ENCODE data around the gene MOGAT1. TPM values are rescaled to one million over a fixed set of nuclear protein-coding genes. Genes with fewer than 3 reads are reported as not detected.

Gene MOGAT1
- not detected for polyA plus RNA-seq (2013, experiment 1 of 2)
- not detected for polyA plus RNA-seq (2013, experiment 2 of 2)

DNA sequence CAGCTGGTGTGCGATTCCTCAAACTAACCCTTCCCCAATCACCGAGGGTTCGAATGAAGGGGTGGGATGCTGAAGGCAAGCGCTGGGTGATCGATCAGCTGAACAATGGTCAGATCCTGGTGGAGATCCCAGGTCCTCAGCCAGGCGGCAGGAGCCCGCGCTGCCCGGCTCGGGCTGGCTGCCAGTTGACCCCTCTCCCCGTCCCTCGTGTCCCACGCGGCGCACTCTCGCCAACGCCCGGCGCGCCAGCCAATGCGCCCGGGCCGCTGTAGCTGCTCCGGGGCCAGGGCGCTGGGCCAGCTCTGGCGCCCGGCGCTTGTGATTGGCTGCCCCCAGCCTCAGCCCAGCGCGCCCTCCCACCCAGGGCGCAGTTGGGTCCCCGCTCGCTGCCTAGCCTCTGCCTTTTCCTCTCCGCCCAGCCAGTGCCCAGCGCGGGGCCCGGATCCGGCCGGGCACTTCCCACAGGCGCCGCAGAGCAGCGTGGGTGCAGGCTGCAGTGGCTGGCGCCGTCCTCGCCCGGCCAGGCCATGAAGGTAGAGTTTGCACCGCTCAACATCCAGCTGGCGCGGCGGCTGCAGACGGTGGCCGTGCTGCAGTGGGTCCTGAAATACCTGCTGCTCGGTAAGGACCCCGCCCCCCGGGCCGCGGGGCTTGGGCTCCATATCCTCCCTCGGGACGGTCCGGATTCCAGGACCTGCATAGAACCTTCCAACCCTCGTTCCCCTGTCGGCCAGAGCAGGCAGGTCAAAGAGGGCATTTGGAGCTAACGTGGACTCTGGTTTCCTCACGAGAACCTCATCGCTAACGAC is at the start of gene MOGAT1:
Gene MOGAT1 (plus strand): TSS at position 400 of the 809 bp plus-strand sequence. CDS start 128 bp downstream, at position 528.
- peak within 1 kb of the TSS; percentile 43 for H3K4me3 ChIP-seq (ENCODE audit: extremely low read depth, insufficient read depth, low read length, poor library complexity, severe bottlenecking)
- WGBS, 2 experiments (ENCODE audit: insufficient coverage in 2 of 2): 4 to 6% methylated on average over 58 to 65 of the region's 66 CpGs
- H3K9me3 ChIP-seq (ENCODE audit: control insufficient read depth, low read length): no peaks in the 10 kb centered on the region
- H3K36me3 ChIP-seq (ENCODE audit: control insufficient read depth, insufficient read depth, low read length): no peaks in the 10 kb centered on the region
- H3K27ac ChIP-seq (ENCODE audit: low read depth, low read length, severe bottlenecking): no peak within 1 kb of the TSS
- H3K4me1 ChIP-seq (ENCODE audit: control insufficient read depth, insufficient read depth, low read length, poor library complexity, severe bottlenecking): no peaks in the 10 kb centered on the region

GRCh38 chr2:222621893-222622292 is 49.6 kb upstream of the MOGAT1 start:
- Histone ChIP-seq H3K4me3 (ENCODE audit: extremely low read depth, insufficient read depth, low read length, poor library complexity, severe bottlenecking) (no peak overlapping the region), H3K27ac (ENCODE audit: low read depth, low read length, severe bottlenecking) (no peak overlapping the region), H3K36me3 (ENCODE audit: control insufficient read depth, insufficient read depth, low read length) (peaks cover 41% of the 10 kb centered on the region), H3K9me3 (ENCODE audit: control insufficient read depth, low read length) (no peaks in the 10 kb centered on the region), H3K4me1 (ENCODE audit: control insufficient read depth, insufficient read depth, low read length, poor library complexity, severe bottlenecking) (no peaks in the 10 kb centered on the region)
- WGBS, 2 experiments (ENCODE audit: insufficient coverage in 2 of 2): 95 to 100% methylated on average over 2 of the region's 4 CpGs

- Histone ChIP-seq H3K4me3 (ENCODE audit: extremely low read depth, insufficient read depth, low read length, poor library complexity, severe bottlenecking) (no peak overlapping the region), H3K27ac (ENCODE audit: low read depth, low read length, severe bottlenecking) (no peak overlapping the region), H3K9me3 (ENCODE audit: control insufficient read depth, low read length) (no peaks in the 10 kb centered on the region), H3K4me1 (ENCODE audit: control insufficient read depth, insufficient read depth, low read length, poor library complexity, severe bottlenecking) (no peaks in the 10 kb centered on the region), H3K36me3 (ENCODE audit: control insufficient read depth, insufficient read depth, low read length) (peaks cover 48% of the 10 kb centered on the region)
- WGBS, 2 experiments (ENCODE audit: insufficient coverage in 2 of 2): no CpG with 5 or more reads among the region's 2 CpGs
Observed at GRCh38 chr2:222622910-222623309, 48.5 kb upstream of the MOGAT1 start.

GRCh38 chr2:222623756-222624309 is 47.6 kb upstream of the MOGAT1 start:
- H3K4me1 ChIP-seq (ENCODE audit: control insufficient read depth, insufficient read depth, low read length, poor library complexity, severe bottlenecking): no peaks in the 10 kb centered on the region
- H3K4me3 ChIP-seq (ENCODE audit: extremely low read depth, insufficient read depth, low read length, poor library complexity, severe bottlenecking): no peak overlapping the region
- no peak overlapping the region for H3K27ac ChIP-seq (ENCODE audit: low read depth, low read length, severe bottlenecking)
- no peaks in the 10 kb centered on the region for H3K9me3 ChIP-seq (ENCODE audit: control insufficient read depth, low read length)
- WGBS, 2 experiments (ENCODE audit: insufficient coverage in 2 of 2): 82 to 92% methylated on average over 2 of the region's 6 CpGs
- H3K36me3 ChIP-seq (ENCODE audit: control insufficient read depth, insufficient read depth, low read length): peaks cover 54% of the 10 kb centered on the region

DNA sequence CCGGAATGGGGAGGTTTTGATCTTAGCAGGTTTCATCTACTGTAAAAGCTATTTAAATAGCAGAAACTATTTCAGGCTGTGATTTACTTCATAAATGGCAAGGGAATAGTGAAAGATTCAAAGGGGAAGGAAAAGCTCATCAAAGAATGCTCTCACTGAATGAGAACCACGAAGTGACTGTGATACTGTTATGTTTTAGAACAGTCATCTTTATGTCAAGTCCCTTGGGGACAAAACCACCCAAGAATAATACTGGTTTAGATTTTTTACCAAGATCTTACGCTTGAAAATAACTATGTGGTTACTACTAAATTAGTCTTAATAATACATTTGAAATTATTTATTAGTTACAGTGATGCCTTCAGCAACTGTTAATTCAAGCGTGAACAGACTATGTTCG is 43.7 kb upstream of the MOGAT1 start:
- Histone ChIP-seq H3K4me1 (ENCODE audit: control insufficient read depth, insufficient read depth, low read length, poor library complexity, severe bottlenecking) (no peaks in the 10 kb centered on the region), H3K36me3 (ENCODE audit: control insufficient read depth, insufficient read depth, low read length) (peaks cover 70% of the 10 kb centered on the region), H3K9me3 (ENCODE audit: control insufficient read depth, low read length) (no peaks in the 10 kb centered on the region), H3K27ac (ENCODE audit: low read depth, low read length, severe bottlenecking) (no peak overlapping the region), H3K4me3 (ENCODE audit: extremely low read depth, insufficient read depth, low read length, poor library complexity, severe bottlenecking) (no peak overlapping the region)
- WGBS, 2 experiments (ENCODE audit: insufficient coverage in 2 of 2): 100% methylated on average over 1 of the region's 5 CpGs; no CpG with 5 or more reads in 1 of the 2 experiments

DNA sequence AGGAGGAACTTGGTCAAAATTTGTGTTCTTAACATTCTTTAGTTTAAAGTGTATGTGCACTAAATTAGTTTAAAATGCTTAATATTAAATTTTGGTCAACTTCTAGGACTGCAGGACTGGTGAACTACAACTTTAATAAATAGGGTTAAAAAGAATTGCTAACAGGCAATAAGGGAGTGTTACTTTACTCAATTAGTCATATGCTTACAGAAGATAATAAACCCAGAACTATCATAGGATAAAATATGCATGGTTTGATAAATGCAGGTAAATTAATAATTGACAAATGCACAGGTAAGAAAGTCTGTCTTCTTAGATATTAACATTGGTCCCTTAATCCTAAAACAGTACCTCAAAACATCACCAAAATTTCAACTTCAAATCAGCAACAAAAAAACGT is 36.2 kb upstream of the MOGAT1 start:
- no peak overlapping the region for H3K27ac ChIP-seq (ENCODE audit: low read depth, low read length, severe bottlenecking)
- no peaks in the 10 kb centered on the region for H3K4me1 ChIP-seq (ENCODE audit: control insufficient read depth, insufficient read depth, low read length, poor library complexity, severe bottlenecking)
- H3K9me3 ChIP-seq (ENCODE audit: control insufficient read depth, low read length): no peaks in the 10 kb centered on the region
- no peak overlapping the region for H3K4me3 ChIP-seq (ENCODE audit: extremely low read depth, insufficient read depth, low read length, poor library complexity, severe bottlenecking)
- peaks cover 72% of the 10 kb centered on the region for H3K36me3 ChIP-seq (ENCODE audit: control insufficient read depth, insufficient read depth, low read length)
- WGBS, 2 experiments (ENCODE audit: insufficient coverage in 2 of 2): 80 to 83% methylated on average over 1 of the region's 1 CpG

- Histone ChIP-seq H3K4me3 (ENCODE audit: extremely low read depth, insufficient read depth, low read length, poor library complexity, severe bottlenecking) (no peak overlapping the region), H3K36me3 (ENCODE audit: control insufficient read depth, insufficient read depth, low read length) (peaks cover 71% of the 10 kb centered on the region), H3K9me3 (ENCODE audit: control insufficient read depth, low read length) (no peaks in the 10 kb centered on the region), H3K27ac (ENCODE audit: low read depth, low read length, severe bottlenecking) (no peak overlapping the region), H3K4me1 (ENCODE audit: control insufficient read depth, insufficient read depth, low read length, poor library complexity, severe bottlenecking) (no peaks in the 10 kb centered on the region)
- 80 to 100% methylated on average over 1 of the region's 1 CpG for WGBS, 2 experiments (ENCODE audit: insufficient coverage in 2 of 2)
Observed at GRCh38 chr2:222637067-222637466, 34.4 kb upstream of the MOGAT1 start.

- no peak overlapping the region for H3K4me3 ChIP-seq (ENCODE audit: extremely low read depth, insufficient read depth, low read length, poor library complexity, severe bottlenecking)
- 88% methylated on average over 1 to 2 of the region's 2 CpGs for WGBS, 2 experiments (ENCODE audit: insufficient coverage in 2 of 2)
- H3K9me3 ChIP-seq (ENCODE audit: control insufficient read depth, low read length): no peaks in the 10 kb centered on the region
- peaks cover 71% of the 10 kb centered on the region for H3K36me3 ChIP-seq (ENCODE audit: control insufficient read depth, insufficient read depth, low read length)
- no peaks in the 10 kb centered on the region for H3K4me1 ChIP-seq (ENCODE audit: control insufficient read depth, insufficient read depth, low read length, poor library complexity, severe bottlenecking)
- H3K27ac ChIP-seq (ENCODE audit: low read depth, low read length, severe bottlenecking): no peak overlapping the region
Observed at GRCh38 chr2:222641336-222641735, 30.1 kb upstream of the MOGAT1 start.

DNA sequence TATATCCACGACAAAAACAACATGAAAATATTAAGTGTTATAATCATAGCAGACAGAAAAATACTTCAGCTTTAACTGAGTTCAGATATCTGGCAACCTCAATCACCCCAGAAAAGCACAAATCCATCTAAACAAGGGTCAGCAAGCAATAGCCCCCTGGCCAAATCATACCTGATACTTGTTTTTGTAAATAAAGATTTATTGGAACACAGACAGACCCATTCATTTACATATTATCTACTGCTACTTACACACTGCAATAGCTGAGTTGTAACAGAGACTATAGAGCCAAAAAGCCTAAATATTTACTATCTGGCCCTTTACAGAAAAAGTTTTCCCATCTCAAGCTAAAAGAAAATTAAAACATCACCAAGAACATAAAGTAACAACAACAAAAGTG is 28.3 kb upstream of the MOGAT1 start:
- Histone ChIP-seq H3K4me3 (ENCODE audit: extremely low read depth, insufficient read depth, low read length, poor library complexity, severe bottlenecking) (no peak overlapping the region), H3K9me3 (ENCODE audit: control insufficient read depth, low read length) (no peaks in the 10 kb centered on the region), H3K36me3 (ENCODE audit: control insufficient read depth, insufficient read depth, low read length) (peaks cover 67% of the 10 kb centered on the region), H3K27ac (ENCODE audit: low read depth, low read length, severe bottlenecking) (no peak overlapping the region), H3K4me1 (ENCODE audit: control insufficient read depth, insufficient read depth, low read length, poor library complexity, severe bottlenecking) (no peaks in the 10 kb centered on the region)
- no CpG with 5 or more reads among the region's 1 CpG for WGBS, 2 experiments (ENCODE audit: insufficient coverage in 2 of 2)

GRCh38 chr2:222646008-222646407 is 25.4 kb upstream of the MOGAT1 start:
- Histone ChIP-seq H3K27ac (ENCODE audit: low read depth, low read length, severe bottlenecking) (no peak overlapping the region), H3K36me3 (ENCODE audit: control insufficient read depth, insufficient read depth, low read length) (peaks cover 51% of the 10 kb centered on the region), H3K4me3 (ENCODE audit: extremely low read depth, insufficient read depth, low read length, poor library complexity, severe bottlenecking) (no peak overlapping the region), H3K9me3 (ENCODE audit: control insufficient read depth, low read length) (no peaks in the 10 kb centered on the region), H3K4me1 (ENCODE audit: control insufficient read depth, insufficient read depth, low read length, poor library complexity, severe bottlenecking) (no peaks in the 10 kb centered on the region)
- WGBS, 2 experiments (ENCODE audit: insufficient coverage in 2 of 2): 94% methylated on average over 2 of the region's 3 CpGs

- H3K36me3 ChIP-seq (ENCODE audit: control insufficient read depth, insufficient read depth, low read length): peaks cover 25% of the 10 kb centered on the region
- no peaks in the 10 kb centered on the region for H3K4me1 ChIP-seq (ENCODE audit: control insufficient read depth, insufficient read depth, low read length, poor library complexity, severe bottlenecking)
- H3K27ac ChIP-seq (ENCODE audit: low read depth, low read length, severe bottlenecking): no peak overlapping the region
- H3K4me3 ChIP-seq (ENCODE audit: extremely low read depth, insufficient read depth, low read length, poor library complexity, severe bottlenecking): no peak overlapping the region
- WGBS, 2 experiments (ENCODE audit: insufficient coverage in 2 of 2): 74 to 76% methylated on average over 2 to 3 of the region's 3 CpGs
- H3K9me3 ChIP-seq (ENCODE audit: control insufficient read depth, low read length): no peaks in the 10 kb centered on the region
Observed at GRCh38 chr2:222649801-222650200, 21.7 kb upstream of the MOGAT1 start.
